OCI-LY7 (cell line): ENCODE measurements around the gene EXPH5. TPM values are rescaled to one million over a fixed set of nuclear protein-coding genes. Genes with fewer than 3 reads are reported as not detected.
"Not testable (repeated sequence)": the region's sequence is repeated elsewhere in the genome, so short reads cannot be mapped to it uniquely, and the experiment has no call there.

Experiments
- Bru-seq: library from RNA; stranded (reverse); fragments of 400-500 nt; gene quantifications from one replicate; lab custom pipeline; 2021; lab: Mats Ljungman, UMichigan
- BruChase-seq, 2 experiments: library from RNA; stranded (reverse); fragments of 400-500 nt; gene quantifications; one replicate each; lab custom pipeline; 2021; lab: Mats Ljungman, UMichigan
- BruUV-seq: library from RNA; stranded (reverse); fragments of 400-500 nt; replicated peaks from 2 replicates; lab custom pipeline; 2021; lab: Mats Ljungman, UMichigan
- CTCF ChIA-PET: fragments of 300-600 bp; sonication (Branson Sonifier 250); formaldehyde crosslinking; loops from one replicate; lab custom pipeline; 2022; ENCODE audit warnings: antibody characterized with exemption; ENCODE audit not compliant: unreplicated experiment; lab: Charles Lee
- POLR2A ChIA-PET: fragments of 300-600 bp; sonication (Branson Sonifier 250); formaldehyde crosslinking; loops from one replicate; lab custom pipeline; 2022; ENCODE audit warnings: antibody characterized with exemption; lab: Charles Lee
- DNase-seq: peaks from one replicate; pipeline ENCODE4 v3.0.0-alpha.2; 2015; ENCODE audit warnings: low spot score
- H2AFZ ChIP-seq: fragments of 200-600 bp; sonication (generic), shearing (Covaris generic); 2 replicates; pipeline ENCODE4 v1.6.1; 2014; ENCODE audit warnings: mild to moderate bottlenecking, antibody characterized with exemption, low read length, moderate library complexity
- H3K27ac ChIP-seq: fragments of 200-600 bp; sonication (generic); 2 replicates; pipeline ENCODE4 v1.5.1; 2014; ENCODE audit warnings: mixed run types, low read depth, mild to moderate bottlenecking, moderate library complexity, low read length, inconsistent platforms; ENCODE audit not compliant: poor library complexity, severe bottlenecking
- H3K36me3 ChIP-seq: fragments of 200-600 bp; sonication (generic); 2 replicates; pipeline ENCODE4 v1.6.1; 2014; ENCODE audit warnings: mild to moderate bottlenecking, antibody characterized with exemption, low read length, moderate library complexity, mixed read lengths; ENCODE audit not compliant: insufficient read depth
- H3K4me1 ChIP-seq: fragments of 200-600 bp; sonication (generic); 2 replicates; pipeline ENCODE4 v1.5.1; 2014; ENCODE audit warnings: mild to moderate bottlenecking, low read length; ENCODE audit not compliant: insufficient read depth, poor library complexity, severe bottlenecking
- H3K4me2 ChIP-seq: fragments of 200-600 bp; sonication (generic); 2 replicates; pipeline ENCODE4 v1.6.1; 2014; ENCODE audit warnings: mild to moderate bottlenecking, low read length
- H3K4me3 ChIP-seq: fragments of 200-600 bp; sonication (generic); 2 replicates; pipeline ENCODE4 v1.5.1; 2014; ENCODE audit warnings: mild to moderate bottlenecking, low read depth, low read length; ENCODE audit not compliant: poor library complexity, severe bottlenecking
- H3K79me2 ChIP-seq: fragments of 200-600 bp; sonication (generic); 2 replicates; pipeline ENCODE4 v1.6.1; 2016; ENCODE audit warnings: low read depth, mild to moderate bottlenecking, low read length, moderate library complexity, mixed read lengths; ENCODE audit not compliant: insufficient read depth
- H3K9me2 ChIP-seq: fragments of 200-600 bp; sonication (generic); 2 replicates; pipeline ENCODE4 v1.6.1; 2016; ENCODE audit warnings: mild to moderate bottlenecking, low read length, mixed read lengths; ENCODE audit not compliant: insufficient read depth
- H3K9me3 ChIP-seq: fragments of 200-600 bp; sonication (generic); 2 replicates; pipeline ENCODE4 v1.6.1; 2014; ENCODE audit warnings: mild to moderate bottlenecking, mixed run types, low read length, mixed read lengths
- H4K20me1 ChIP-seq: fragments of 200-600 bp; sonication (generic); 2 replicates; pipeline ENCODE4 v1.6.1; 2014; ENCODE audit warnings: mild to moderate bottlenecking, antibody characterized with exemption, low read length, moderate library complexity, mixed read lengths; ENCODE audit not compliant: insufficient read depth
- CTCF ChIP-seq: fragments of 200-600 bp; sonication (generic); conservative IDR thresholded peaks from 2 replicates; pipeline ENCODE4 v1.5.1; 2014; ENCODE audit warnings: mild to moderate bottlenecking, antibody characterized with exemption, low read length, moderate library complexity, mixed read lengths
- EZH2phosphoT487 ChIP-seq: fragments of 200-600 bp; sonication (generic); IDR thresholded peaks from 2 replicates; pipeline ENCODE4 v1.6.1; 2018; ENCODE audit warnings: low read depth, borderline replicate concordance, mild to moderate bottlenecking, mixed run types, antibody characterized with exemption, low read length, moderate library complexity, mixed read lengths
- intact Hi-C: fragments of 100-400 bp; cut with micrococcal nuclease; formaldehyde crosslinking; loops from one replicate; pipeline ENCODE4 v1.10.0; 2022; ENCODE audit not compliant: unreplicated experiment
- long read RNA-seq: library from polyadenylated mRNA; stranded (forward); transcript quantifications from one replicate; pipeline ENCODE4 v2.0.0, GENCODE V29; 2022
- total RNA-seq, 2 experiments: library from RNA; depleted of rRNA in 1 of 2; stranded (reverse); fragments of >200 nt in 1 of 2; shearing (Covaris generic) in 1 of 2; gene quantifications; 2 replicates each; pipeline ENCODE4 v1.2.3, GENCODE V29; 2014 to 2022

The EXPH5 gene
- 0.05 TPM in 1 of 2 replicates, not detected in the other for total RNA-seq (2014; rRNA removed; shearing (Covaris generic))
- not detected in 2 replicates for total RNA-seq (2022)
- percentile 11 among the genes with signal in this experiment for Bru-seq, nascent RNA
- percentile 10 among the genes with signal in this experiment for BruChase-seq, experiment 1, labeled RNA remaining after a 6-hour chase
- percentile 16 among the genes with signal in this experiment for BruChase-seq, experiment 2, labeled RNA remaining after a 2-hour chase
- long read RNA-seq = 0 reads

DNA sequence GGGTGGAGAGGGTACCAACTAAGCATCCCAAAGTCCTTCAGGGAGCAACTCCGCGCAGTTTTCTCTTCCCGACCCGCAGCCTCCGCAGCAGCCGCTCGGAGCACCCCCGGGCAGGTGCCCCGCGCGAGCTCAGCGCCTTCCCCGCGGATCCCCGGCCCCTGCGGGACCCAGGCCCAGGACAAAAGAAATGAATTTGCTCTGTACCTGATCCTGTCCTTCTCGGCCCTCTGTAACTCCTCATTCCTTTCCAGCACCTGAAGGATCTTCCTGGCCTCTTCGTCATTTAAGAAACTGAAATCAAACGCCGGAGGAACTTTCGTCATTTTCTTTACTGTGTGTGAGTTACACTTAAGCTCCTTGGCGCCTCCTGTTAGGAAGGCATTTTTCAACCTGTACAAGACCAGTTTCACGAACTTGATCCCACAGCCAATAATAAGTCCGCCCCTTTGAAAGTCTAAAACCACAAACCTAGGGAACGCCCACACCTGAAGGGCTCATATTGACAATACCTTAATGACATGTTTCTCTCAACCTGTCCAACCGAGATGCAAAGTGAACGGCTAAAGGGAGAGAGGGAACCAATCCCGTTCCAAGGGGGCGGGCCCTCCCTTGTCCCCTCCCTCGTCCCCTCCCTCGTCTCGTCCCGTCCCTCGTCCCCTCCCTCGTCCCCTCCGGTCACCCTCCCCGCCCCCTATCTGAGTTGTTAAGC, at the start of gene EXPH5:
EXPH5 (minus strand) TSS at position 555 of the 709 bp plus-strand sequence; CDS start at position 323, 232 bp downstream.
- H2AFZ ChIP-seq = peak within 1 kb of the TSS; percentile 65
- H3K4me3 ChIP-seq = peak within 1 kb of the TSS; percentile 21
- CTCF ChIA-PET = no interaction called here
- no peaks in the 10 kb centered on the region for H3K4me1 ChIP-seq
- no peaks in the 10 kb centered on the region for H3K9me3 ChIP-seq
- no peaks in the 10 kb centered on the region for H3K79me2 ChIP-seq
- H3K36me3 ChIP-seq = no peaks in the 10 kb centered on the region
- TF ChIP-seq CTCF = no peak
- TF ChIP-seq EZH2phosphoT487 = no peak
- POLR2A ChIA-PET = interaction anchor here (0.7 kb wide), 2 partner anchors 48 to 93 kb away, joined by 4 to 5 read pairs; no protein-coding TSS in a partner anchor
- intact Hi-C loops = no loop called here
- no peaks in the 10 kb centered on the region for H3K9me2 ChIP-seq
- no peak within 1 kb of the TSS for H3K27ac ChIP-seq
- no TSS peak for BruUV-seq
- no peaks in the 10 kb centered on the region for H4K20me1 ChIP-seq
- H3K4me2 ChIP-seq = peak within 1 kb of the TSS; percentile 56; the same call in 1 of the 2 replicates
- peak; percentile 4 for DNase-seq

- CTCF ChIA-PET, DNase-seq, H2AFZ ChIP-seq, H3K4me2 ChIP-seq, H3K27ac ChIP-seq, H3K9me2 ChIP-seq, BruUV-seq, POLR2A ChIA-PET, H4K20me1 ChIP-seq, intact Hi-C loops, H3K36me3 ChIP-seq, H3K4me3 ChIP-seq, H3K79me2 ChIP-seq, H3K9me3 ChIP-seq, H3K4me1 ChIP-seq: not testable (repeated sequence)
Measured at GRCh38 chr11:108641752-108642151, 48.2 kb upstream of the EXPH5 start.

GRCh38 chr11:108639146-108639545, 45.6 kb upstream of the EXPH5 start:
- Histone ChIP-seq H3K79me2 (no peaks in the 10 kb centered on the region), H3K4me3 (no peak overlapping the region), H3K36me3 (no peaks in the 10 kb centered on the region), H2AFZ (no peak overlapping the region), H3K4me2 (no peak overlapping the region), H3K9me3 (no peaks in the 10 kb centered on the region), H3K4me1 (no peaks in the 10 kb centered on the region), H4K20me1 (no peaks in the 10 kb centered on the region), H3K27ac (no peak overlapping the region), H3K9me2 (no peaks in the 10 kb centered on the region)
- intact Hi-C loops = no loop called here
- DNase-seq = no peak
- TF ChIP-seq EZH2phosphoT487 = no peak
- no peak for TF ChIP-seq CTCF
- no TSS peak for BruUV-seq
- CTCF ChIA-PET = no interaction called here
- POLR2A ChIA-PET = no interaction called here
